ENCODE data around the gene THSD7B. TPM values are rescaled to one million over a fixed set of nuclear protein-coding genes. Genes with fewer than 3 reads are reported as not detected.

THSD7B gene
- polyA plus RNA-seq, 1 donor from 2014 or later: 0.46 TPM

GRCh38 chr2:137411585-137411984 is 646.2 kb downstream of the THSD7B start:
- no peak overlapping the region for H3K4me3 ChIP-seq (ENCODE audit: low read length)
- H3K27me3 ChIP-seq (ENCODE audit: insufficient read depth, low read depth, low read length): no peaks in the 10 kb centered on the region
- H3K36me3 ChIP-seq (ENCODE audit: insufficient read depth, low read length): no peaks in the 10 kb centered on the region
- no peaks in the 10 kb centered on the region for H3K9me3 ChIP-seq (ENCODE audit: low read length)
- H3F3A ChIP-seq (ENCODE audit: insufficient read depth, low read length, poor library complexity, severe bottlenecking): no peaks in the 10 kb centered on the region
- H3K9ac ChIP-seq (ENCODE audit: low read length): no peak overlapping the region
- no peak overlapping the region for H2AFZ ChIP-seq (ENCODE audit: low read depth, low read length)
- H4K20me1 ChIP-seq (ENCODE audit: insufficient read depth): no peaks in the 10 kb centered on the region
- TF ChIP-seq, protein P1, sequence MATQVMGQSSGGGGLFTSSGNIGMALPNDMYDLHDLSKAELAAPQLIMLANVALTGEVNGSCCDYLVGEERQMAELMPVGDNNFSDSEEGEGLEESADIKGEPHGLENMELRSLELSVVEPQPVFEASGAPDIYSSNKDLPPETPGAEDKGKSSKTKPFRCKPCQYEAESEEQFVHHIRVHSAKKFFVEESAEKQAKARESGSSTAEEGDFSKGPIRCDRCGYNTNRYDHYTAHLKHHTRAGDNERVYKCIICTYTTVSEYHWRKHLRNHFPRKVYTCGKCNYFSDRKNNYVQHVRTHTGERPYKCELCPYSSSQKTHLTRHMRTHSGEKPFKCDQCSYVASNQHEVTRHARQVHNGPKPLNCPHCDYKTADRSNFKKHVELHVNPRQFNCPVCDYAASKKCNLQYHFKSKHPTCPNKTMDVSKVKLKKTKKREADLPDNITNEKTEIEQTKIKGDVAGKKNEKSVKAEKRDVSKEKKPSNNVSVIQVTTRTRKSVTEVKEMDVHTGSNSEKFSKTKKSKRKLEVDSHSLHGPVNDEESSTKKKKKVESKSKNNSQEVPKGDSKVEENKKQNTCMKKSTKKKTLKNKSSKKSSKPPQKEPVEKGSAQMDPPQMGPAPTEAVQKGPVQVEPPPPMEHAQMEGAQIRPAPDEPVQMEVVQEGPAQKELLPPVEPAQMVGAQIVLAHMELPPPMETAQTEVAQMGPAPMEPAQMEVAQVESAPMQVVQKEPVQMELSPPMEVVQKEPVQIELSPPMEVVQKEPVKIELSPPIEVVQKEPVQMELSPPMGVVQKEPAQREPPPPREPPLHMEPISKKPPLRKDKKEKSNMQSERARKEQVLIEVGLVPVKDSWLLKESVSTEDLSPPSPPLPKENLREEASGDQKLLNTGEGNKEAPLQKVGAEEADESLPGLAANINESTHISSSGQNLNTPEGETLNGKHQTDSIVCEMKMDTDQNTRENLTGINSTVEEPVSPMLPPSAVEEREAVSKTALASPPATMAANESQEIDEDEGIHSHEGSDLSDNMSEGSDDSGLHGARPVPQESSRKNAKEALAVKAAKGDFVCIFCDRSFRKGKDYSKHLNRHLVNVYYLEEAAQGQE (IDR thresholded peaks at IDR 0.05; ENCODE audit: borderline replicate concordance): no peak
- TF ChIP-seq, protein P2, sequence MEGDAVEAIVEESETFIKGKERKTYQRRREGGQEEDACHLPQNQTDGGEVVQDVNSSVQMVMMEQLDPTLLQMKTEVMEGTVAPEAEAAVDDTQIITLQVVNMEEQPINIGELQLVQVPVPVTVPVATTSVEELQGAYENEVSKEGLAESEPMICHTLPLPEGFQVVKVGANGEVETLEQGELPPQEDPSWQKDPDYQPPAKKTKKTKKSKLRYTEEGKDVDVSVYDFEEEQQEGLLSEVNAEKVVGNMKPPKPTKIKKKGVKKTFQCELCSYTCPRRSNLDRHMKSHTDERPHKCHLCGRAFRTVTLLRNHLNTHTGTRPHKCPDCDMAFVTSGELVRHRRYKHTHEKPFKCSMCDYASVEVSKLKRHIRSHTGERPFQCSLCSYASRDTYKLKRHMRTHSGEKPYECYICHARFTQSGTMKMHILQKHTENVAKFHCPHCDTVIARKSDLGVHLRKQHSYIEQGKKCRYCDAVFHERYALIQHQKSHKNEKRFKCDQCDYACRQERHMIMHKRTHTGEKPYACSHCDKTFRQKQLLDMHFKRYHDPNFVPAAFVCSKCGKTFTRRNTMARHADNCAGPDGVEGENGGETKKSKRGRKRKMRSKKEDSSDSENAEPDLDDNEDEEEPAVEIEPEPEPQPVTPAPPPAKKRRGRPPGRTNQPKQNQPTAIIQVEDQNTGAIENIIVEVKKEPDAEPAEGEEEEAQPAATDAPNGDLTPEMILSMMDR (IDR thresholded peaks at IDR 0.05; ENCODE audit: poor library complexity, severe bottlenecking): no peak
- TF ChIP-seq EP300 (conservative IDR thresholded peaks at IDR 0.05; ENCODE audit: poor library complexity, severe bottlenecking): no peak
- TF ChIP-seq TAF1 (IDR thresholded peaks at IDR 0.05; ENCODE audit: low read depth): no peak
- TF ChIP-seq RAD21 (conservative IDR thresholded peaks at IDR 0.05): no peak
- TF ChIP-seq EZH2 (IDR thresholded peaks at IDR 0.05; ENCODE audit: borderline replicate concordance, insufficient read depth, low read length, poor library complexity, severe bottlenecking): no peak
- no peak for TF ChIP-seq MXI1 (conservative IDR thresholded peaks at IDR 0.05; ENCODE audit: poor library complexity, severe bottlenecking)
- TF ChIP-seq SMC3 (conservative IDR thresholded peaks at IDR 0.05; ENCODE audit: poor library complexity): no peak
- no peak overlapping the region for H3K27ac ChIP-seq (ENCODE audit: low read length)
- H3K79me2 ChIP-seq (replicated peaks; ENCODE audit: insufficient read depth, low read length): no peaks in the 10 kb centered on the region
- no peaks in the 10 kb centered on the region for H3K9me2 ChIP-seq (ENCODE audit: insufficient read depth, low read length)
- H3K4me2 ChIP-seq (ENCODE audit: low read length): no peak overlapping the region

DNA sequence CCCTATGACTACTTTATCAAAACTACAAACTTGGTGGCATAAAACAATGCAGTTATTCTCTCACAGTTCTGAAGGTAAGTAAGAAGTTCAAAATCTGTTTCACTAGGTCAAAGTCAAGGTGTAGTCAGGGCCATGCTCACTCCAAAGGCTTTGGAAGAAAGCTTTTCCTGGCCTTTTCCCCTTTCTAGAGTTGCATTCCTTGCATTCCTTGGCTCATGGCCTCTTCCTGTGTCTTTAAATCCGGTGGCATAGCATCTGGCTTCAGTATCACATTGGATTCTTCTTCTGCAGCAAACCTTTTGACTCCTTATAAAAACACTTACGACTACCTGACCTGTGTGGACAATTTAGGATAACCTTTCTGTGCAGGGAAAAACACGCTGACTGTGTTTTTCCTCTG is 655.4 kb downstream of the THSD7B start:
- Histone ChIP-seq H4K20me1 (ENCODE audit: insufficient read depth) (no peaks in the 10 kb centered on the region), H3F3A (ENCODE audit: insufficient read depth, low read length, poor library complexity, severe bottlenecking) (no peaks in the 10 kb centered on the region), H2AFZ (ENCODE audit: low read depth, low read length) (no peak overlapping the region), H3K9ac (ENCODE audit: low read length) (no peak overlapping the region), H3K4me2 (ENCODE audit: low read length) (no peak overlapping the region), H3K4me3 (ENCODE audit: low read length) (no peak overlapping the region), H3K27ac (ENCODE audit: low read length) (no peak overlapping the region), H3K9me3 (ENCODE audit: low read length) (no peaks in the 10 kb centered on the region), H3K79me2 (replicated peaks; ENCODE audit: insufficient read depth, low read length) (no peaks in the 10 kb centered on the region), H3K36me3 (ENCODE audit: insufficient read depth, low read length) (no peaks in the 10 kb centered on the region), H3K27me3 (ENCODE audit: insufficient read depth, low read depth, low read length) (no peaks in the 10 kb centered on the region), H3K9me2 (ENCODE audit: insufficient read depth, low read length) (no peaks in the 10 kb centered on the region)
- TF ChIP-seq, protein P2 (IDR thresholded peaks at IDR 0.05; ENCODE audit: poor library complexity, severe bottlenecking): no peak
- no peak for TF ChIP-seq EZH2 (IDR thresholded peaks at IDR 0.05; ENCODE audit: borderline replicate concordance, insufficient read depth, low read length, poor library complexity, severe bottlenecking)
- TF ChIP-seq, protein P1 (IDR thresholded peaks at IDR 0.05; ENCODE audit: borderline replicate concordance): no peak
- no peak for TF ChIP-seq RAD21 (conservative IDR thresholded peaks at IDR 0.05)
- no peak for TF ChIP-seq POLR2AphosphoS5 (IDR thresholded peaks at IDR 0.05)
- TF ChIP-seq SMC3 (conservative IDR thresholded peaks at IDR 0.05; ENCODE audit: poor library complexity): no peak
- no peak for TF ChIP-seq TAF1 (IDR thresholded peaks at IDR 0.05; ENCODE audit: low read depth)
- no peak for TF ChIP-seq EP300 (conservative IDR thresholded peaks at IDR 0.05; ENCODE audit: poor library complexity, severe bottlenecking)
- TF ChIP-seq MXI1 (conservative IDR thresholded peaks at IDR 0.05; ENCODE audit: poor library complexity, severe bottlenecking): no peak
